Heart left ventricle (tissue), 16 donors: ENCODE data around the gene VMP1. TPM values are rescaled to one million over a fixed set of nuclear protein-coding genes. Genes with fewer than 3 reads are reported as not detected.
"Not testable (repeated sequence)": the region's sequence is repeated elsewhere in the genome, so short reads cannot be mapped to it uniquely, and the experiment has no call there.

ENCODE experiments used
- ATAC-seq, 4 donors: fragments of 200-7000 bp; cut with Tn5 transposase; one replicate each; pipeline ENCODE4 v1.9.1; 2020 to 2022; ENCODE audit warnings: moderate library complexity in 4 of 4, mild to moderate bottlenecking in 3 of 4, moderate number of reproducible peaks in 1 of 4
- DNase-seq, 5 donors: peaks; one replicate each; pipeline ENCODE4 v3.0.0-alpha.2; 2020
- H3K27ac ChIP-seq, 12 donors: fragments of 200-600 bp; sonication (generic) in 4 of 12; one replicate each; pipeline versions ENCODE4 v1.5.0 to v1.8.0; 2016 to 2022; ENCODE audit warnings: mild to moderate bottlenecking in 2 of 12
- H3K27me3 ChIP-seq, 9 donors: fragments of 200-600 bp; sonication (generic) in 2 of 9; one replicate each; pipeline versions ENCODE4 v1.5.1 to v1.8.0; 2016 to 2022; ENCODE audit warnings: mild to moderate bottlenecking in 3 of 9
- H3K36me3 ChIP-seq, 9 donors: fragments of 200-600 bp; sonication (generic) in 2 of 9; one replicate each; pipeline versions ENCODE4 v1.5.0 to v1.8.0; 2018 to 2022; ENCODE audit warnings: mild to moderate bottlenecking in 2 of 9
- H3K4me1 ChIP-seq, 12 donors: fragments of 200-600 bp; sonication (generic) in 4 of 12; one replicate each; pipeline versions ENCODE4 v1.5.0 to v1.8.0; 2016 to 2022; ENCODE audit warnings: mild to moderate bottlenecking in 3 of 12
- H3K4me3 ChIP-seq, 12 donors: fragments of 200-600 bp; sonication (generic) in 4 of 12; one replicate each; pipeline versions ENCODE4 v1.5.0 to v1.8.0; 2017 to 2022; ENCODE audit warnings: mild to moderate bottlenecking in 9 of 12, moderate library complexity in 4 of 12
- H3K9me3 ChIP-seq, 12 donors: fragments of 200-600 bp; sonication (generic) in 4 of 12; one replicate each; pipeline versions ENCODE4 v1.5.0 to v1.8.0; 2016 to 2022; ENCODE audit warnings: mild to moderate bottlenecking in 1 of 12
- CTCF ChIP-seq, 12 donors: fragments of 200-600 bp; sonication (generic) in 4 of 12; IDR thresholded peaks; one replicate each; pipeline versions ENCODE4 v1.5.0 to v1.8.0; 2018 to 2022; ENCODE audit warnings: antibody characterized with exemption in 12 of 12, mild to moderate bottlenecking in 5 of 12
- POLR2A ChIP-seq, 2 donors: fragments of 450-650 bp; IDR thresholded peaks; one replicate each; pipeline ENCODE4 v1.6.1; 2017; ENCODE audit warnings: antibody characterized with exemption in 2 of 2, mild to moderate bottlenecking in 2 of 2, moderate library complexity in 2 of 2
- WGBS, 4 donors: extraction: QIAGEN DNeasy Blood & Tissue Kit in 2 of 4; methylation state at CpG; one replicate each; pipeline versions ENCODE4 v1.1.5 to v1.1.7; 2013 to 2018; 5-methylcytosine and 5-hydroxymethylcytosine counted together
- intact Hi-C, 10 donors: fragments of 100-400 bp; cut with DNase I; formaldehyde crosslinking; loops; one replicate each; pipeline versions ENCODE4 v1.11.1 to v1.14.2; 2022
- polyA plus RNA-seq, 2 donors: library from polyadenylated mRNA; stranded (reverse); fragments of 200-250 nt; gene quantifications; one replicate each; pipeline ENCODE4 v1.2.3, GENCODE V29; 2013
- total RNA-seq, 9 donors: library from RNA; depleted of rRNA in 2 of 9; stranded (reverse); fragments of >200 nt in 2 of 9; fragmentation: NEBNext Ultra II Directional in 3 of 9; extraction: Animal tissue kit (Norgen Biotek cat#: 25700) in 3 of 9; gene quantifications; one replicate each; pipeline versions ENCODE4 v1.1.0 to v1.2.4, GENCODE V29; 2016 to 2023
- donor health status: ischemic (EF 13 %, LVEDD 7.1; RV severe dilation, severe dysfunction).
- donor health status: healthy with polysubstance abuse.
- donor health status: DM: no; HTN: yes; CAD: no.
- donor health status: DM: no; HTN: no; CAD: no.
- donor health status: ischemic (EF 25% LVEDD 6.9; RV normal size, moderate dysfunction).
- donor health status: ischemic (EF 25% LVEDD 5.7; RV mildly dilated, moderate dysfunction).
- donor health status: healthy.
- donor health status: DM: yes; HTN: yes; CAD: no.
- donor health status: ischemic (EF 35%, LVEDD 5.7; RV mildly dilated, moderate dysfunction).
- donor health status: nonischemic (EF 11% LVEDD 7.7; RV severe dilation, severe dysfunction).
- donor health status: DM: yes; HTN: yes; CAD: no.
- donor health status: PGD.
- donor health status: ischemic (EF 29% LVEDD 5.4; RV normal size, mild dysfunction).
- donor health status: nonischemic (EF 23%, LVEDD 6.1; RV moderate dilation, normal function).

VMP1 gene
- total and polyA plus RNA-seq, 11 donors, result 19.3 to 181 (median 50.1) TPM

GRCh38 chr17:59776577-59776976, 69.1 kb downstream of the VMP1 start:
- H3K9me3 ChIP-seq, result peaks cover 0 to 9% (median 0%) of the 10 kb centered on the region in 12 donors
- WGBS, 4 donors, result 98 to 100% (median 99%) methylated on average over 1 of the region's 1 CpG
- no peaks in the 10 kb centered on the region for H3K27me3 ChIP-seq
- no peak for TF ChIP-seq CTCF (IDR thresholded peaks at IDR 0.05)
- no peak for TF ChIP-seq POLR2A (IDR thresholded peaks at IDR 0.05)
- peaks cover 0 to 5% (median 0%) of the 10 kb centered on the region in 12 donors for H3K4me1 ChIP-seq
- peaks cover 0 to 64% (median 45%) of the 10 kb centered on the region in 9 donors for H3K36me3 ChIP-seq
- H3K4me3 ChIP-seq, result no peak overlapping the region
- ATAC-seq (no peak), DNase-seq (no peak)
- H3K27ac ChIP-seq, result no peak overlapping the region
- intact Hi-C loops, result no loop called here

DNA sequence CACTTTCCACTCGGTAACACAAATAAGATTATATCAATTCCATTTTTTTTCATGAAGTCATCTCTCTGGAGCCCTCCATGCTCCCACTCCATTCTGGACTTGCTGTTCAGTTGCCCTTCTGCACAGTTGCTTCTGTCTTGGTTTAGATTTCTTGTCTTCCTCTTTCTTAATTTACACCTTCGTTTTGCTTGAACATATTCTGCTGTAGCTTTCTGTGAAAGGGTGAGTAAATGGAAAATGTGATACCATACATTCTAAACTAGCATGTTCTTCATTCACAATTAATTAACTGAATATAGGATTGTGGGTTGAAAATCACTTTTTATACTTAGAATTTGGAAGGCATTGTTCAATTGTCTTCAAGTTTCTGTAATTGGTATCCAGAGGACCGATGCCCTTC, 69.6 kb downstream of the VMP1 start:
- intact Hi-C loops, result no loop called here
- TF ChIP-seq CTCF (IDR thresholded peaks at IDR 0.05) (no peak), POLR2A (IDR thresholded peaks at IDR 0.05) (no peak)
- H3K27me3 ChIP-seq, result no peaks in the 10 kb centered on the region
- DNase-seq (no peak), ATAC-seq (no peak)
- peaks cover 0 to 9% (median 0%) of the 10 kb centered on the region in 12 donors for H3K9me3 ChIP-seq
- peaks cover 0 to 5% (median 0%) of the 10 kb centered on the region in 12 donors for H3K4me1 ChIP-seq
- no peak overlapping the region for H3K27ac ChIP-seq
- H3K36me3 ChIP-seq, result peaks cover 0 to 64% (median 45%) of the 10 kb centered on the region in 9 donors
- WGBS, 4 donors, result 58 to 98% (median 88%) methylated on average over 3 of the region's 3 CpGs
- H3K4me3 ChIP-seq, result no peak overlapping the region

- 92 to 100% (median 96%) methylated on average over 4 of the region's 4 CpGs for WGBS, 4 donors
- no peak overlapping the region for H3K4me3 ChIP-seq
- DNase-seq (no peak), ATAC-seq (no peak)
- H3K27me3 ChIP-seq, result no peaks in the 10 kb centered on the region
- peaks cover 0 to 17% (median 9%) of the 10 kb centered on the region in 12 donors for H3K4me1 ChIP-seq
- peaks cover 0 to 56% (median 39%) of the 10 kb centered on the region in 9 donors for H3K36me3 ChIP-seq
- intact Hi-C loops, result no loop called here
- peaks cover 0 to 9% (median 0%) of the 10 kb centered on the region in 12 donors for H3K9me3 ChIP-seq
- H3K27ac ChIP-seq, result peak overlapping the region in 1 of 12 donors; percentile 16
- no peak for TF ChIP-seq POLR2A (IDR thresholded peaks at IDR 0.05)
- TF ChIP-seq CTCF (IDR thresholded peaks at IDR 0.05), result no peak
These were observed 71.5 kb downstream of the VMP1 start for GRCh38 chr17:59778996-59779395.

- TF ChIP-seq POLR2A (IDR thresholded peaks at IDR 0.05), result no peak
- no peak for TF ChIP-seq CTCF (IDR thresholded peaks at IDR 0.05)
- Histone ChIP-seq H3K36me3 (peaks cover 0 to 51% (median 33%) of the 10 kb centered on the region in 9 donors), H3K27ac (peak overlapping the region in 1 of 12 donors; percentile 16), H3K9me3 (peaks cover 0 to 9% (median 0%) of the 10 kb centered on the region in 12 donors), H3K27me3 (no peaks in the 10 kb centered on the region), H3K4me1 (peaks cover 0 to 22% (median 11%) of the 10 kb centered on the region in 12 donors), H3K4me3 (no peak overlapping the region)
- intact Hi-C loops, result no loop called here
- ATAC-seq, result no peak
- no peak for DNase-seq
- WGBS, 4 donors, result 90 to 95% (median 92%) methylated on average over 1 of the region's 1 CpG
These were observed 72.1 kb downstream of the VMP1 start for GRCh38 chr17:59779521-59779920.

- WGBS, 4 donors, result 96 to 98% (median 97%) methylated on average over 6 of the region's 6 CpGs
These were observed 73.1 kb downstream of the VMP1 start for GRCh38 chr17:59780548-59780947.

More at GRCh38 chr17:59780548-59780947, 73.1 kb downstream of the VMP1 start:
- not testable (repeated sequence) for H3K9me3 ChIP-seq, DNase-seq, H3K4me3 ChIP-seq, ATAC-seq, H3K27me3 ChIP-seq
- peaks cover 0 to 41% (median 23%) of the 10 kb centered on the region in 9 donors for H3K36me3 ChIP-seq
- peak overlapping the region in 2 of 12 donors; percentile 8 to 11 for H3K27ac ChIP-seq
- H3K4me1 ChIP-seq, result peaks cover 0 to 33% (median 15%) of the 10 kb centered on the region in 12 donors
- intact Hi-C loops, result loop anchor here in 1 of 10 donors (10.0 kb wide), 1 partner anchor 54 kb away; no protein-coding TSS in a partner anchor
